ENCODE measurements around the gene MYPOP. TPM values are rescaled to one million over a fixed set of nuclear protein-coding genes. Genes with fewer than 3 reads are reported as not detected.

Gene MYPOP
- total RNA-seq, 4 donors from 2014 or later, result 5.5 to 26.9 (median 8.9) TPM

GRCh38 chr19:45883881-45884681, 18.3 kb downstream of the MYPOP start:
- Histone ChIP-seq H3K27me3 (no peaks in the 10 kb centered on the region), H3K4me3 (peak overlapping the region in 1 of 4 donors; percentile 66), H3K36me3 (no peaks in the 10 kb centered on the region), H3K27ac (peak overlapping the region; percentile 8 to 88 (median 35)), H3K4me1 (peaks cover 38 to 60% (median 44%) of the 10 kb centered on the region in 4 donors), H3K9me3 (no peaks in the 10 kb centered on the region)
- intact Hi-C loops (cut with DNase I; ENCODE audit: low total_unique reads) (no loop called here), in situ Hi-C loops (cut with MboI; ENCODE audit: low pct_ligation_motif_present in 1 of 4, low pct_unique_long_range_greater_than_20kb in 1 of 4, low sequenced_read_pairs in 3 of 4) (no loop called here)
- TF ChIP-seq, protein P1, sequence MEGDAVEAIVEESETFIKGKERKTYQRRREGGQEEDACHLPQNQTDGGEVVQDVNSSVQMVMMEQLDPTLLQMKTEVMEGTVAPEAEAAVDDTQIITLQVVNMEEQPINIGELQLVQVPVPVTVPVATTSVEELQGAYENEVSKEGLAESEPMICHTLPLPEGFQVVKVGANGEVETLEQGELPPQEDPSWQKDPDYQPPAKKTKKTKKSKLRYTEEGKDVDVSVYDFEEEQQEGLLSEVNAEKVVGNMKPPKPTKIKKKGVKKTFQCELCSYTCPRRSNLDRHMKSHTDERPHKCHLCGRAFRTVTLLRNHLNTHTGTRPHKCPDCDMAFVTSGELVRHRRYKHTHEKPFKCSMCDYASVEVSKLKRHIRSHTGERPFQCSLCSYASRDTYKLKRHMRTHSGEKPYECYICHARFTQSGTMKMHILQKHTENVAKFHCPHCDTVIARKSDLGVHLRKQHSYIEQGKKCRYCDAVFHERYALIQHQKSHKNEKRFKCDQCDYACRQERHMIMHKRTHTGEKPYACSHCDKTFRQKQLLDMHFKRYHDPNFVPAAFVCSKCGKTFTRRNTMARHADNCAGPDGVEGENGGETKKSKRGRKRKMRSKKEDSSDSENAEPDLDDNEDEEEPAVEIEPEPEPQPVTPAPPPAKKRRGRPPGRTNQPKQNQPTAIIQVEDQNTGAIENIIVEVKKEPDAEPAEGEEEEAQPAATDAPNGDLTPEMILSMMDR (IDR thresholded peaks at IDR 0.05), result no peak
- no peak for TF ChIP-seq POLR2A (IDR thresholded peaks at IDR 0.05)
- no peak for TF ChIP-seq POLR2AphosphoS5 (IDR thresholded peaks at IDR 0.05)
- TF ChIP-seq EP300 (IDR thresholded peaks at IDR 0.05; ENCODE audit: low read depth), result no peak
- DNase-seq, result no peak
- 87% methylated on average over 49 of the region's 57 CpGs; no CpG with 5 or more reads in 1 of the 2 donors for WGBS, 2 donors (ENCODE audit: low coverage in 1 of 2)

DNA sequence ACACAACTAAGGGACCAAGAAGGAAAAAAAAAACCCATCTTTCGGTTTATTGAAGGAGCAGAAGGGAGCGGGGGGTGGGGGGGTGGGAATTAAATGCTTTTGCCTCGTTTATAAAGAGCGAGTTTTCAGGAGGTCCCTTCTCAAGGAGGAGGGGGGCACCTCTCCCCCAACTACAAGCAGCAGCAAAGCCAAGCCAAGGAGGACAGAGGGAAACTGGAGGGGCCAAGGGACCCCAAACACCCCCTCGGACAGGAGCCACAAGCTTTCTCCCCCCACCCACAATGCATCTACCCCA, 18.9 kb downstream of the MYPOP start:
- no peaks in the 10 kb centered on the region for H3K27me3 ChIP-seq
- TF ChIP-seq POLR2A (IDR thresholded peaks at IDR 0.05) (no peak), POLR2AphosphoS5 (IDR thresholded peaks at IDR 0.05) (no peak)
- TF ChIP-seq, protein P1 (IDR thresholded peaks at IDR 0.05), result peak in 2 of 5 experiments; percentile 23 to 48
- peaks cover 40 to 65% (median 47%) of the 10 kb centered on the region in 4 donors for H3K4me1 ChIP-seq
- no peaks in the 10 kb centered on the region for H3K9me3 ChIP-seq
- H3K27ac ChIP-seq, result peak overlapping the region; percentile 8 to 84 (median 35)
- H3K4me3 ChIP-seq, result peak overlapping the region in 1 of 4 donors; percentile 66
- H3K36me3 ChIP-seq, result no peaks in the 10 kb centered on the region
- WGBS, 2 donors (ENCODE audit: low coverage in 1 of 2), result 4 to 11% methylated on average over 3 to 5 of the region's 5 CpGs
- in situ Hi-C loops (cut with MboI; ENCODE audit: low pct_ligation_motif_present in 1 of 4, low pct_unique_long_range_greater_than_20kb in 1 of 4, low sequenced_read_pairs in 3 of 4) (no loop called here), intact Hi-C loops (cut with DNase I; ENCODE audit: low total_unique reads) (no loop called here)
- DNase-seq, result no peak

DNA sequence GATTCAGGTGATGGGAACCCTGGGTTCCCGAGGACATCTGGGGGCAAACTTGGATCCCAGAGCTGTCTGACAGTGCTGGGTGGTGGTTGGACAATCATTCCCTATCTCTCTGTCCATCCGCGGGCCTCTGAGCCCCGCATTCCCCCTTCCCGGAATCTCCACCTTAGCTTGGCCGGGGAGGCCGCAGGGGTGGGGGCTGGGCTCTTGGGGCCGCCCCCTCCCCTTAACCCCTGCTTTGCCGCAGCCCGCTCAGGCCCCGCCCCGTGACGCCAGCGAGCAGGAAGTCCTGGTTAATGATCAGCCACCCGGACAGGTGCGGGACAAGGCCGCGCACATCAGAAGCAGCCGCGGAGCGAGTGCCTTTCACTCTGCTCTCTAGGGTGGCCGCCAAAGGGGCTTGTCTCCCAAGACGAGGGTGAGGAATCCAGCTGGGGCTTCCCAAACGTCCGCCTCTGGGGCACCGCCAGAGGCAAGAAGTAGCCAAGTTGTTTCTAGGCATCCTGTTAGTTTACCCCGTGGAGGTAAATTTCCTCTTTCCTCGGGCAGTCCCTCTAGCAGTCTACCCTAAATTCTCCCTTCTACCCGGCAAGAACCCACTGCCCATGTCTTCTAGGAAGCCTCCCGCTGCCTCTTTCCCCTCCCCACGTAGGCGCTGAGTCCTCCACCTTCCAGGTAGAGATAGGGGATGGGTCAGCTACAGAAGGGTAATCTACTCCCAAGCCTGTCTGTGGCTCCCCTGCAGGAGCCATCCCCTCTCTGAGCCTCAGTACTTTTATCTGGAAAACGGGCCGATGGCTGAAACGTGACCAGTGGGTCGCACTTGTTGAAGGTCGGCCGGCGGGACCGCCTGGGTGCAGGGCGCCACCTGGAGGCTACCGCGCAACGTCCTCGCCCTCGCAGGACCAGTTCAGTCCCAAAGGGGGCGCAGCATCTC, 19.5 kb downstream of the MYPOP start:
- H3K4me3 ChIP-seq, result peak overlapping the region in 3 of 4 donors; percentile 19 to 66 (median 20)
- H3K36me3 ChIP-seq, result no peaks in the 10 kb centered on the region
- in situ Hi-C loops (cut with MboI; ENCODE audit: low pct_ligation_motif_present in 1 of 4, low pct_unique_long_range_greater_than_20kb in 1 of 4, low sequenced_read_pairs in 3 of 4) (no loop called here), intact Hi-C loops (cut with DNase I; ENCODE audit: low total_unique reads) (no loop called here)
- H3K4me1 ChIP-seq, result peaks cover 41 to 68% (median 51%) of the 10 kb centered on the region in 4 donors
- 14% methylated on average over 39 of the region's 47 CpGs; no CpG with 5 or more reads in 1 of the 2 donors for WGBS, 2 donors (ENCODE audit: low coverage in 1 of 2)
- DNase-seq, result peak; percentile 93
- H3K27me3 ChIP-seq, result no peaks in the 10 kb centered on the region
- TF ChIP-seq POLR2AphosphoS5 (IDR thresholded peaks at IDR 0.05), result peak; percentile 67 to 89 (median 81)
- TF ChIP-seq EP300 (IDR thresholded peaks at IDR 0.05; ENCODE audit: low read depth), result peak; percentile 51
- TF ChIP-seq, protein P1 (IDR thresholded peaks at IDR 0.05), result peak; percentile 94 to 99 (median 96)
- TF ChIP-seq POLR2A (IDR thresholded peaks at IDR 0.05), result peak; percentile 74
- H3K27ac ChIP-seq, result peak overlapping the region; percentile 82 to 90 (median 84)
- no peaks in the 10 kb centered on the region for H3K9me3 ChIP-seq

Measured in transverse colon (tissue), 4 donors.